MM.1S (cell line): ENCODE data around the gene EIF2S1.

Experiments
- CTCF ChIP-seq: fragments of 300-600 bp; sonication (generic); IDR thresholded peaks from 2 replicates; pipeline ENCODE4 v1.5.1; 2016; ENCODE audit warnings: antibody characterized with exemption, low read length, mixed read lengths
- EZH2 ChIP-seq: fragments of 300-600 bp; sonication (generic); optimal IDR thresholded peaks from 2 replicates; pipeline ENCODE3; 2017; ENCODE audit warnings: low read depth, mild to moderate bottlenecking, antibody characterized with exemption, low read length, mixed read lengths
- EZH2phosphoT487 ChIP-seq: fragments of 300-600 bp; sonication (generic); IDR thresholded peaks from 2 replicates; pipeline ENCODE4 v1.6.1; 2018; ENCODE audit warnings: antibody characterized with exemption, low read length

- TF ChIP-seq CTCF (no peak), EZH2 (no peak), EZH2phosphoT487 (no peak)
Observed at GRCh38 chr14:67425608-67426007, 65.5 kb downstream of the EIF2S1 start.
